CD4-positive, alpha-beta T cell (primary cell): ENCODE measurements around the gene TCEA2. TPM values are rescaled to one million over a fixed set of nuclear protein-coding genes. Genes with fewer than 3 reads are reported as not detected.

Experiments used
- ATAC-seq: fragments of 200-7000 bp; cut with Tn5 transposase; one replicate; pipeline ENCODE4 v1.10.0; 2022; ENCODE audit warnings: mild to moderate bottlenecking; ENCODE audit not compliant: poor library complexity
- CTCF ChIA-PET: fragments of 350-600 bp; sonication (Branson Sonifier 250); formaldehyde crosslinking; loops from one replicate; lab custom pipeline; 2021; ENCODE audit warnings: antibody characterized with exemption, inconsistent platforms; lab: Charles Lee
- POLR2A ChIA-PET: fragments of 350-600 bp; sonication (Branson Sonifier 250); formaldehyde crosslinking; loops from one replicate; lab custom pipeline; 2021; ENCODE audit warnings: antibody characterized with exemption, inconsistent platforms; lab: Charles Lee
- DNase-seq, 14 experiments: peaks; one replicate each; pipeline ENCODE4 v3.0.0-alpha.2; 2013 to 2020; ENCODE audit warnings: mixed read lengths in 2 of 14
- H3K27ac ChIP-seq, 2 donors: one replicate each; pipeline versions ENCODE4 v1.5.1 to v1.7.0; 2013; ENCODE audit warnings: low read length in 2 of 2, low read depth in 1 of 2, mild to moderate bottlenecking in 1 of 2
- H3K27me3 ChIP-seq, 2 experiments: 1 replicate in 1 of 2; 2 replicates in 1 of 2; pipeline versions ENCODE4 v1.6.1 to v1.7.0; 2013; ENCODE audit warnings: low read length in 2 of 2, control low read depth in 1 of 2, mild to moderate bottlenecking in 1 of 2, moderate library complexity in 1 of 2; ENCODE audit not compliant: insufficient read depth in 2 of 2, control insufficient read depth in 1 of 2
- H3K36me3 ChIP-seq: one replicate; pipeline ENCODE4 v1.6.1; 2013; ENCODE audit warnings: low read length, control low read depth; ENCODE audit not compliant: insufficient read depth
- H3K4me1 ChIP-seq: one replicate; pipeline ENCODE4 v1.6.1; 2013; ENCODE audit warnings: low read length, control low read depth; ENCODE audit not compliant: insufficient read depth
- H3K4me3 ChIP-seq: one replicate; pipeline ENCODE4 v1.5.1; 2013; ENCODE audit warnings: mild to moderate bottlenecking, low read length, moderate library complexity
- H3K9me3 ChIP-seq, 2 experiments: 1 replicate in 1 of 2; 2 replicates in 1 of 2; pipeline versions ENCODE4 v1.6.1 to v1.7.0; 2013; ENCODE audit warnings: low read length in 2 of 2, mild to moderate bottlenecking in 2 of 2, control low read depth in 1 of 2, moderate library complexity in 1 of 2; ENCODE audit not compliant: control insufficient read depth in 1 of 2, insufficient read depth in 1 of 2
- H3K27ac Mint-ChIP-seq: one replicate; pipeline ENCODE4 v1.8.0; 2020; ENCODE audit warnings: mixed read lengths
- H3K27me3 Mint-ChIP-seq: one replicate; pipeline ENCODE4 v1.8.0; 2021; ENCODE audit warnings: mixed read lengths
- H3K36me3 Mint-ChIP-seq: one replicate; pipeline ENCODE4 v1.8.0; 2021; ENCODE audit warnings: low read depth, mixed read lengths
- H3K4me1 Mint-ChIP-seq: one replicate; pipeline ENCODE4 v1.8.0; 2021; ENCODE audit warnings: low read depth, mixed read lengths
- H3K4me3 Mint-ChIP-seq: one replicate; pipeline ENCODE4 v1.8.0; 2020; ENCODE audit warnings: mild to moderate bottlenecking, mixed read lengths
- H3K9me3 Mint-ChIP-seq: one replicate; pipeline ENCODE4 v1.8.0; 2020; ENCODE audit warnings: mixed read lengths
- CTCF ChIP-seq: fragments of 200-600 bp; IDR thresholded peaks from one replicate; pipeline ENCODE4 v1.8.0; 2022; ENCODE audit warnings: antibody characterized with exemption, mild to moderate bottlenecking
- intact Hi-C, 2 experiments: fragments of 100-400 bp; cut with DNase I in 1 of 2; cut with micrococcal nuclease in 1 of 2; formaldehyde crosslinking; loops; one replicate each; pipeline versions ENCODE4 v1.15.1 to v1.9.0; 2023 to 2025; cut with DNase I, micrococcal nuclease
- total RNA-seq, 174 experiments: library from RNA in 2 of 174; stranded (reverse) in 2 of 174; gene quantifications; one replicate each; pipeline ENCODE4 v1.2.3 and lab custom pipeline; 2021 to 2026

Gene TCEA2
- total RNA-seq, 2 experiments from 2014 or later, result 28.4 to 29.9 TPM

GRCh38 chr20:64029293-64030117 lies 33.5 kb upstream of the TCEA2 start:
- H3K36me3 ChIP-seq, result peaks cover 88% of the 10 kb centered on the region
- no peaks in the 10 kb centered on the region for H3K9me3 Mint-ChIP-seq
- no peak for ATAC-seq
- H3K4me1 Mint-ChIP-seq, result no peaks in the 10 kb centered on the region
- peaks cover 9% of the 10 kb centered on the region for H3K4me1 ChIP-seq
- H3K4me3 ChIP-seq, result no peak overlapping the region
- no peaks in the 10 kb centered on the region for H3K27me3 Mint-ChIP-seq
- no peak overlapping the region for H3K4me3 Mint-ChIP-seq
- H3K36me3 Mint-ChIP-seq, result peaks cover 88% of the 10 kb centered on the region
- H3K27ac Mint-ChIP-seq, result no peak overlapping the region
- H3K9me3 ChIP-seq, result no peaks in the 10 kb centered on the region
- intact Hi-C loops, result loop anchor here in 1 of 2 experiments (10.0 kb wide), 1 partner anchor 45 kb away; the partner anchor contains the start of gene PRPF6
- H3K27ac ChIP-seq, result no peak overlapping the region
- no peak for TF ChIP-seq CTCF
- ChIA-PET CTCF (no interaction called here), POLR2A (no interaction called here)
- no peak for DNase-seq
- H3K27me3 ChIP-seq, result no peaks in the 10 kb centered on the region

GRCh38 chr20:64030371-64031134 lies 32.4 kb upstream of the TCEA2 start:
- peaks cover 6% of the 10 kb centered on the region for H3K4me1 Mint-ChIP-seq
- no peaks in the 10 kb centered on the region for H3K9me3 ChIP-seq
- no peaks in the 10 kb centered on the region for H3K27me3 ChIP-seq
- no peak overlapping the region for H3K27ac ChIP-seq
- peaks cover 77% of the 10 kb centered on the region for H3K36me3 ChIP-seq
- DNase-seq, result no peak
- no peaks in the 10 kb centered on the region for H3K9me3 Mint-ChIP-seq
- TF ChIP-seq CTCF, result no peak
- no peak for ATAC-seq
- CTCF ChIA-PET, result no interaction called here
- no peak overlapping the region for H3K27ac Mint-ChIP-seq
- intact Hi-C loops, result loop anchor here in 1 of 2 experiments (10.0 kb wide), 1 partner anchor 46 kb away; the partner anchor contains the start of gene PRPF6
- POLR2A ChIA-PET, result no interaction called here
- H3K4me3 Mint-ChIP-seq, result no peak overlapping the region
- H3K27me3 Mint-ChIP-seq, result no peaks in the 10 kb centered on the region
- H3K4me3 ChIP-seq, result no peak overlapping the region
- peaks cover 20% of the 10 kb centered on the region for H3K4me1 ChIP-seq
- H3K36me3 Mint-ChIP-seq, result peaks cover 79% of the 10 kb centered on the region

- Mint-ChIP-seq H3K27me3 (no peaks in the 10 kb centered on the region), H3K36me3 (peaks cover 66% of the 10 kb centered on the region), H3K4me3 (no peak overlapping the region), H3K4me1 (peaks cover 6% of the 10 kb centered on the region), H3K27ac (no peak overlapping the region), H3K9me3 (no peaks in the 10 kb centered on the region)
- intact Hi-C loops, result loop anchor here in 1 of 2 experiments (10.0 kb wide), 1 partner anchor 47 kb away; the partner anchor contains the start of gene PRPF6
- Histone ChIP-seq H3K9me3 (no peaks in the 10 kb centered on the region), H3K27me3 (no peaks in the 10 kb centered on the region), H3K4me3 (no peak overlapping the region), H3K27ac (no peak overlapping the region), H3K36me3 (peaks cover 64% of the 10 kb centered on the region), H3K4me1 (peaks cover 33% of the 10 kb centered on the region)
- TF ChIP-seq CTCF, result no peak
- ATAC-seq (no peak), DNase-seq (no peak)
- POLR2A ChIA-PET, result no interaction called here
- CTCF ChIA-PET, result no interaction called here
These were observed 31.1 kb upstream of the TCEA2 start for GRCh38 chr20:64031822-64032314.
